GM10847 (cell line): ENCODE measurements around the gene GIPC3.

Source experiments
- POLR2A ChIP-seq: IDR thresholded peaks from 2 replicates; pipeline ENCODE4 v1.6.1; 2011; ENCODE audit not compliant: insufficient read length; ENCODE audit errors: extremely low read depth

Gene GIPC3

GRCh38 chr19:3589439-3589838, 4.2 kb downstream of the GIPC3 start:
- TF ChIP-seq POLR2A = no peak

GRCh38 chr19:3589949-3590348, 4.7 kb downstream of the GIPC3 start:
- no peak for TF ChIP-seq POLR2A

- TF ChIP-seq POLR2A = no peak
Measured at GRCh38 chr19:3590991-3591659, 5.8 kb downstream of the GIPC3 start.

GRCh38 chr19:3591876-3592613, 6.8 kb downstream of the GIPC3 start:
- TF ChIP-seq POLR2A = no peak

GRCh38 chr19:3593156-3593555, 7.9 kb downstream of the GIPC3 start:
- TF ChIP-seq POLR2A = no peak

- no peak for TF ChIP-seq POLR2A
Measured at GRCh38 chr19:3595521-3596061, 10.3 kb downstream of the GIPC3 start.

GRCh38 chr19:3599776-3600187, 14.5 kb downstream of the GIPC3 start:
- no peak for TF ChIP-seq POLR2A

- no peak for TF ChIP-seq POLR2A
Measured at GRCh38 chr19:3601021-3601420, 15.7 kb downstream of the GIPC3 start.

GRCh38 chr19:3603121-3603811, 18.0 kb downstream of the GIPC3 start:
- TF ChIP-seq POLR2A = no peak

- no peak for TF ChIP-seq POLR2A
Measured at GRCh38 chr19:3604227-3604986, 19.1 kb downstream of the GIPC3 start.

- no peak for TF ChIP-seq POLR2A
Measured at GRCh38 chr19:3604987-3605343, 19.7 kb downstream of the GIPC3 start.

GRCh38 chr19:3605361-3605760, 20.1 kb downstream of the GIPC3 start:
- TF ChIP-seq POLR2A = no peak

GRCh38 chr19:3605770-3606169, 20.5 kb downstream of the GIPC3 start:
- no peak for TF ChIP-seq POLR2A

GRCh38 chr19:3606174-3606689, 21.0 kb downstream of the GIPC3 start:
- no peak for TF ChIP-seq POLR2A

GRCh38 chr19:3606690-3607289, 21.5 kb downstream of the GIPC3 start, which contains the start of gene TBXA2R:
Gene TBXA2R, minus strand, starts transcription at chr19:3606875. Its CDS starts 6,241 bp downstream, at chr19:3600634.
- no peak for TF ChIP-seq POLR2A
